ENCODE measurements around the gene ARHGEF19. TPM values are rescaled to one million over a fixed set of nuclear protein-coding genes. Genes with fewer than 3 reads are reported as not detected.

ARHGEF19 gene
- total RNA-seq, 1 donor from 2014 or later = 15.6 TPM

- Histone ChIP-seq H3K4me1 (peaks cover 75% of the 10 kb centered on the region), H3K27me3 (ENCODE audit: low read depth) (no peaks in the 10 kb centered on the region), H3K4me3 (no peak overlapping the region), H3K27ac (peak overlapping the region; percentile 79), H3K9me3 (no peaks in the 10 kb centered on the region), H3K36me3 (no peaks in the 10 kb centered on the region)
- no peak for ATAC-seq
- DNase-seq = no peak
- no peak for TF ChIP-seq CTCF (IDR thresholded peaks at IDR 0.05)
- intact Hi-C loops (cut with DNase I) = no loop called here
These were observed 35.8 kb downstream of the ARHGEF19 start for GRCh38 chr1:16176653-16177052.

- Histone ChIP-seq H3K4me3 (no peak overlapping the region), H3K27ac (peak overlapping the region; percentile 79), H3K9me3 (no peaks in the 10 kb centered on the region), H3K36me3 (no peaks in the 10 kb centered on the region), H3K4me1 (peaks cover 68% of the 10 kb centered on the region), H3K27me3 (ENCODE audit: low read depth) (no peaks in the 10 kb centered on the region)
- intact Hi-C loops (cut with DNase I) = no loop called here
- DNase-seq (peak; percentile 86), ATAC-seq (peak; percentile 67 to 76)
- no peak for TF ChIP-seq CTCF (IDR thresholded peaks at IDR 0.05)
These were observed 36.6 kb downstream of the ARHGEF19 start for GRCh38 chr1:16175610-16176553.

DNA sequence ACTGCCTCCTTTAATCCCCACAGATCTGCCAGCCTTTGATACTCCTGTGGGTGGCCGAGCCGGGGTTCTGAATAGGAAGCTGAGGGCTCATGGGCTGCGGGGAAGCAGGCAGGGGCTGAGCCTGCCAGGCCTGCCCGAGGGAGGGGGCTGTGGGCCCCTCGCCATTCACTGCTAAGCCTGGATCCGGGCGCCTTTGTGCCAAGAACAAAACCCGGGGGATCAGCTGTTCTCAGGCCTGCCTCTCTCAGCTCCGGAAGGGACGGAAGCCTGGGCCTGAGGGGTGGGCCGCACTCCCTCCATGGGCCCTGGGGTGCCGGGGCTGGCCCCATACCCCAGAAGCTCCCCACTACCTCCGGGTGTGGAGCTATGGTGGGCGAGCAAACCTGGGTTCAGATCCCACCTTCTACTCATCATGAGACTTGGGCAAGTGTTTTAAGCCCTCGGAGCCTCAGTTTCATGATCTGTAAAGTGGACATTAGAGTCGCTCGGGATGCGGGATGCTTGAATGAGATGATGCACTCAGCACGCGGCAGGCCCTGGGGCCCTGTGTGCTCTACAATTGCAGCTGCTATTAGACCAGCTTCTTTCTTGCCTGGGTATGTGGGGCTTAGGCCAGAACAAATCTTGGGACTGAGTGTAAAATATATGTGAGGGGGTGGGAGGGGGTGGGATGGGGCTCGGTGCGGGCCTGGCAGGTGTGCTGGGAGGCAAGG is 37.4 kb downstream of the ARHGEF19 start:
- Histone ChIP-seq H3K9me3 (no peaks in the 10 kb centered on the region), H3K4me3 (no peak overlapping the region), H3K4me1 (peaks cover 61% of the 10 kb centered on the region), H3K27ac (peak overlapping the region; percentile 79), H3K36me3 (no peaks in the 10 kb centered on the region), H3K27me3 (ENCODE audit: low read depth) (no peaks in the 10 kb centered on the region)
- TF ChIP-seq CTCF (IDR thresholded peaks at IDR 0.05) = no peak
- DNase-seq (no peak), ATAC-seq (no peak)
- intact Hi-C loops (cut with DNase I) = no loop called here

DNA sequence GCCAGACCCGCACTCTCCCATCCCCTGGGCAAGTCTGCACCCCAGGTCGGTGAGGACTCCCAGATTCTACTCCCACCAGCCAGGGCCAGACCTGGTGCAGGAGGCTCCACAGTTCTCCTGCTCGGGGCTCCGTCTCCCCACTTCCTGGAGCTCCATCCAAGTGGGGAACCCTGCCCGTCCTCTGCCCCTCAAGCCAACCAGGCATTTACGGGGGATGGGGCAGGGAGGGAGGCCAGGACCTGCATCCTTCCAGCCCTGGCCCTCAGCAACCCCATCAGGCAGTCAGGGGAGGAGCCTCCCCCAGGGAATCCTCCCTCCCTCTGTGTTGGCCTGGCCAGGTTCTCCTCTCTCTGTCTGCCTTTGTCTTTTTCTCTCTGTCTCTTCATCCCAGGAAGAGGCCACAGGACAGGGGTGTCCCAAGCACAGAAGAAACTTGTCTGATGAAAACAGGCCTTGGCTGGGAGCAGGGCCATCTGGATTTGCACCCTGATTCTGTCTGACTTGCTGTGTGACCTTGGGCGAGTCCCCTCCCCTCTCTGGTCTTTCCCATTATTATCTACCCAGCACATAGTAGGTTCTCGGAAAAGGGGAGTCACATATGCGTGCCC is 38.1 kb downstream of the ARHGEF19 start:
- no peaks in the 10 kb centered on the region for H3K9me3 ChIP-seq
- ATAC-seq (no peak), DNase-seq (no peak)
- peaks cover 56% of the 10 kb centered on the region for H3K4me1 ChIP-seq
- TF ChIP-seq CTCF (IDR thresholded peaks at IDR 0.05) = no peak
- intact Hi-C loops (cut with DNase I) = no loop called here
- H3K4me3 ChIP-seq = no peak overlapping the region
- H3K36me3 ChIP-seq = no peaks in the 10 kb centered on the region
- H3K27me3 ChIP-seq (ENCODE audit: low read depth) = no peaks in the 10 kb centered on the region
- peak overlapping the region; percentile 46 for H3K27ac ChIP-seq

- TF ChIP-seq CTCF (IDR thresholded peaks at IDR 0.05) = no peak
- ATAC-seq (peak; percentile 76 to 85), DNase-seq (peak; percentile 86)
- H3K27me3 ChIP-seq (ENCODE audit: low read depth) = no peaks in the 10 kb centered on the region
- no peaks in the 10 kb centered on the region for H3K36me3 ChIP-seq
- H3K27ac ChIP-seq = peak overlapping the region; percentile 49
- no peaks in the 10 kb centered on the region for H3K9me3 ChIP-seq
- intact Hi-C loops (cut with DNase I) = no loop called here
- no peak overlapping the region for H3K4me3 ChIP-seq
- peaks cover 52% of the 10 kb centered on the region for H3K4me1 ChIP-seq
These were observed 38.8 kb downstream of the ARHGEF19 start for GRCh38 chr1:16173447-16174260.

All from lower lobe of right lung (tissue), 2 donors.